ENCODE results near the gene DOCK2. TPM values are rescaled to one million over a fixed set of nuclear protein-coding genes. Genes with fewer than 3 reads are reported as not detected.

Gene DOCK2
- polyA plus RNA-seq, 1 experiment = 2.0 TPM

DNA sequence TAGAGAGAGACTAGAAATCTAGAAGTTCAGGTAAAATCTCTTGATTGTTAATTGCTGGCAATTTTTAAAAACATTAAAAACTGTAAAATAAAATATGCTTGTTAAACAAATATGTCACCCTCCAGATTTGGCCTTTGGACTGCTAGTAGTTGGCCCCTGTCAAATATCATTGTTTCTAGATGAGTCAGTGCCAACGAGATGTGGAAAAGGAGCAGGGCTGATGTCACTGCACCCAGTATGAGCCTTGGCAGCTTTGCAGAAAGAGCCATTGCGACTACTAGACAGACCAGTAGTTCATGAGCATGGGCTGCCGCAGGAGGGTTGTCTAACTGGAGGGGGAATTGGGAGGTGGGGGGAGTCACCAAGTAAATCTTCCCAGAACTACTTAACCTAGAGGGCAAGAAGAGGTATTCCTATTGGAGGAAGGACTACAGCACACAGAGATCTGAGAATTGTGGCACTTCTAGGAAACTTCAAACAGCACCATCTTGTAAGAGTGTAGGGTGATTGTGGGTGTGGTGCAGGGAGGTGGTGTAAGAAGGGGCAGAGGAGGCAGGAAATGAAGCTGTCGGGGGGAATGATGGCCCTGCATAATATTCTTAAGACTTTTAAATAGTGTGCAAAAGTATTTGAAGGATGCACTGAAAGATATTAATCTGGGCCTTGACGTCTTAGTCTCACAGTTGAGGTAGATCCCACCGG is 7.1 kb upstream of the DOCK2 start:
- H3K36me3 ChIP-seq (ENCODE audit: control insufficient read depth, insufficient read depth, low read length) = no peaks in the 10 kb centered on the region
- TF ChIP-seq, protein P1, sequence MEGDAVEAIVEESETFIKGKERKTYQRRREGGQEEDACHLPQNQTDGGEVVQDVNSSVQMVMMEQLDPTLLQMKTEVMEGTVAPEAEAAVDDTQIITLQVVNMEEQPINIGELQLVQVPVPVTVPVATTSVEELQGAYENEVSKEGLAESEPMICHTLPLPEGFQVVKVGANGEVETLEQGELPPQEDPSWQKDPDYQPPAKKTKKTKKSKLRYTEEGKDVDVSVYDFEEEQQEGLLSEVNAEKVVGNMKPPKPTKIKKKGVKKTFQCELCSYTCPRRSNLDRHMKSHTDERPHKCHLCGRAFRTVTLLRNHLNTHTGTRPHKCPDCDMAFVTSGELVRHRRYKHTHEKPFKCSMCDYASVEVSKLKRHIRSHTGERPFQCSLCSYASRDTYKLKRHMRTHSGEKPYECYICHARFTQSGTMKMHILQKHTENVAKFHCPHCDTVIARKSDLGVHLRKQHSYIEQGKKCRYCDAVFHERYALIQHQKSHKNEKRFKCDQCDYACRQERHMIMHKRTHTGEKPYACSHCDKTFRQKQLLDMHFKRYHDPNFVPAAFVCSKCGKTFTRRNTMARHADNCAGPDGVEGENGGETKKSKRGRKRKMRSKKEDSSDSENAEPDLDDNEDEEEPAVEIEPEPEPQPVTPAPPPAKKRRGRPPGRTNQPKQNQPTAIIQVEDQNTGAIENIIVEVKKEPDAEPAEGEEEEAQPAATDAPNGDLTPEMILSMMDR (IDR thresholded peaks at IDR 0.05; ENCODE audit: insufficient read depth, low read depth, low read length) = no peak
- H3K4me3 ChIP-seq (ENCODE audit: low read depth, low read length) = no peak overlapping the region
- H3K27me3 ChIP-seq (ENCODE audit: control insufficient read depth, insufficient read depth, low read length) = no peaks in the 10 kb centered on the region
- peak; percentile 54 for DNase-seq (ENCODE audit: low read depth)
- ChIA-PET POLR2A (no interaction called here), CTCF (interaction anchor here (1.1 to 1.3 kb wide), 2 partner anchors 11 to 39 kb away, joined by 3 read pairs; no protein-coding TSS in a partner anchor)

- DNase-seq (ENCODE audit: low read depth) = no peak
- Histone ChIP-seq H3K27me3 (ENCODE audit: control insufficient read depth, insufficient read depth, low read length) (no peaks in the 10 kb centered on the region), H3K36me3 (ENCODE audit: control insufficient read depth, insufficient read depth, low read length) (no peaks in the 10 kb centered on the region), H3K4me3 (ENCODE audit: low read depth, low read length) (no peak overlapping the region)
- ChIA-PET CTCF (interaction anchor here (0.6 to 1.3 kb wide), 4 partner anchors 10 to 350 kb away, joined by 3 to 4 read pairs (median 3); partner anchors contain the start of gene INSYN2B), POLR2A (no interaction called here)
- TF ChIP-seq, protein P1 (IDR thresholded peaks at IDR 0.05; ENCODE audit: insufficient read depth, low read depth, low read length) = no peak
These were observed 5.7 kb upstream of the DOCK2 start for GRCh38 chr5:169631360-169631759.

GRCh38 chr5:169632946-169633345 is 4.1 kb upstream of the DOCK2 start:
- no peaks in the 10 kb centered on the region for H3K27me3 ChIP-seq (ENCODE audit: control insufficient read depth, insufficient read depth, low read length)
- CTCF ChIA-PET = no interaction called here
- POLR2A ChIA-PET = no interaction called here
- no peaks in the 10 kb centered on the region for H3K36me3 ChIP-seq (ENCODE audit: control insufficient read depth, insufficient read depth, low read length)
- DNase-seq (ENCODE audit: low read depth) = no peak
- TF ChIP-seq, protein P1 (IDR thresholded peaks at IDR 0.05; ENCODE audit: insufficient read depth, low read depth, low read length) = no peak
- H3K4me3 ChIP-seq (ENCODE audit: low read depth, low read length) = no peak overlapping the region

DNA sequence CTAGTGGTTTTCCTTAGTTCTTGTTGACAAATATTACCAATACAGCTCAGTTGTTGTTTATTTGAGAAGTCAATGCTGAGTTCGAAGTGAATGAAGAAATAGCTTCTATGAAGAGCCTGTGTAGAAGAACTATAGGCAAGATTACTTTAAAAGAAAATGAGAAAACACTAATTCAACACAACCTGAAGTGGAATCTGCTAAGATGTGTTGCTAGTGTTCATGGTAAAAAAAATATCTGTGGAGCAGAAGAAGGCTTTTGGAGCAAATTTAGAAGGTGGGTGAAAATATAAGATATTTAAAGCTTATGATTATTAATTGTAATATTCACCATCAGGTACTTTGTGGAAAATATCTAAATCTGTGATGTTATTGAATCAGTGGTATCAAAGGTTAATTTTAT is 2.5 kb upstream of the DOCK2 start:
- ChIA-PET CTCF (no interaction called here), POLR2A (no interaction called here)
- TF ChIP-seq, protein P1 (IDR thresholded peaks at IDR 0.05; ENCODE audit: insufficient read depth, low read depth, low read length) = no peak
- no peak for DNase-seq (ENCODE audit: low read depth)
- no peak overlapping the region for H3K4me3 ChIP-seq (ENCODE audit: low read depth, low read length)
- H3K27me3 ChIP-seq (ENCODE audit: control insufficient read depth, insufficient read depth, low read length) = no peaks in the 10 kb centered on the region
- no peaks in the 10 kb centered on the region for H3K36me3 ChIP-seq (ENCODE audit: control insufficient read depth, insufficient read depth, low read length)

- DNase-seq (ENCODE audit: low read depth) = no peak
- no peak overlapping the region for H3K4me3 ChIP-seq (ENCODE audit: low read depth, low read length)
- TF ChIP-seq, protein P1 (IDR thresholded peaks at IDR 0.05; ENCODE audit: insufficient read depth, low read depth, low read length) = no peak
- H3K36me3 ChIP-seq (ENCODE audit: control insufficient read depth, insufficient read depth, low read length) = no peaks in the 10 kb centered on the region
- ChIA-PET CTCF (no interaction called here), POLR2A (no interaction called here)
- no peaks in the 10 kb centered on the region for H3K27me3 ChIP-seq (ENCODE audit: control insufficient read depth, insufficient read depth, low read length)
These were observed 1.1 kb upstream of the DOCK2 start for GRCh38 chr5:169635936-169636335.
